Adrenal gland (tissue), 5 donors: Measurements from ENCODE around the gene BMP5.

ENCODE experiments used
- POLR2A ChIP-seq, 2 donors: fragments of 450-650 bp; IDR thresholded peaks; one replicate each; pipeline ENCODE4 v1.6.1; 2017; ENCODE audit warnings: antibody characterized with exemption in 2 of 2, mild to moderate bottlenecking in 2 of 2, moderate library complexity in 1 of 2
- TF ChIP-seq, protein P1 (sequence below), 6 experiments: fragments of 450-650 bp in 4 of 6; fragments of 200-600 bp in 2 of 6; sonication (generic) in 1 of 6; IDR thresholded peaks; 1 replicate in 5 of 6; 2 replicates in 1 of 6; pipeline versions ENCODE4 v1.5.1 to v1.8.0; 2016 to 2021; ENCODE audit warnings: antibody characterized with exemption in 6 of 6, mild to moderate bottlenecking in 2 of 6, moderate library complexity in 1 of 6
- donor health status: DM: no; HTN: no; CAD: no.

DNA sequence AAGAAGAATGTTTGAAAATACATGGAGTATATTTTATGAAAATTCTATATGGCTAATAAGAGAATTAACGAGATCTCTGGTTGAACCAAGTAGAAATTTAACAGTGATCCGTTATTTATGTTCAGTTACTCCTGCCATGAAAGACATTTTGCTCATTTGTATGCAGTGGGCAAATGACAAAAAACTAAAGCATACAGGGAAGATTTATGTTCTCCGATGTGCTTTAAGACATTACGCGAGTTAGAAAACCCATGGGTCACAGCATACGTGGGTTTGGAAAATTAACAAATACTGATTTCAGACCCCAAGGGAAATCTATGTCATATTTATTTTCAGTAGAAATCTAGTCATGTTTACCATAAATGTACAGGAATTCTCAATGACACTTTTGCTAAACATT, 90.1 kb downstream of the BMP5 start:
- TF ChIP-seq, protein P1, sequence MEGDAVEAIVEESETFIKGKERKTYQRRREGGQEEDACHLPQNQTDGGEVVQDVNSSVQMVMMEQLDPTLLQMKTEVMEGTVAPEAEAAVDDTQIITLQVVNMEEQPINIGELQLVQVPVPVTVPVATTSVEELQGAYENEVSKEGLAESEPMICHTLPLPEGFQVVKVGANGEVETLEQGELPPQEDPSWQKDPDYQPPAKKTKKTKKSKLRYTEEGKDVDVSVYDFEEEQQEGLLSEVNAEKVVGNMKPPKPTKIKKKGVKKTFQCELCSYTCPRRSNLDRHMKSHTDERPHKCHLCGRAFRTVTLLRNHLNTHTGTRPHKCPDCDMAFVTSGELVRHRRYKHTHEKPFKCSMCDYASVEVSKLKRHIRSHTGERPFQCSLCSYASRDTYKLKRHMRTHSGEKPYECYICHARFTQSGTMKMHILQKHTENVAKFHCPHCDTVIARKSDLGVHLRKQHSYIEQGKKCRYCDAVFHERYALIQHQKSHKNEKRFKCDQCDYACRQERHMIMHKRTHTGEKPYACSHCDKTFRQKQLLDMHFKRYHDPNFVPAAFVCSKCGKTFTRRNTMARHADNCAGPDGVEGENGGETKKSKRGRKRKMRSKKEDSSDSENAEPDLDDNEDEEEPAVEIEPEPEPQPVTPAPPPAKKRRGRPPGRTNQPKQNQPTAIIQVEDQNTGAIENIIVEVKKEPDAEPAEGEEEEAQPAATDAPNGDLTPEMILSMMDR (IDR thresholded peaks at IDR 0.05): no peak
- TF ChIP-seq POLR2A (IDR thresholded peaks at IDR 0.05): no peak
